ENCODE measurements around the gene NOS1. TPM values are rescaled to one million over a fixed set of nuclear protein-coding genes. Genes with fewer than 3 reads are reported as not detected.

The NOS1 gene
- total and polyA plus RNA-seq, 2 experiments from 2014 or later: 0.63 to 3.0 TPM

- TF ChIP-seq, protein P1, sequence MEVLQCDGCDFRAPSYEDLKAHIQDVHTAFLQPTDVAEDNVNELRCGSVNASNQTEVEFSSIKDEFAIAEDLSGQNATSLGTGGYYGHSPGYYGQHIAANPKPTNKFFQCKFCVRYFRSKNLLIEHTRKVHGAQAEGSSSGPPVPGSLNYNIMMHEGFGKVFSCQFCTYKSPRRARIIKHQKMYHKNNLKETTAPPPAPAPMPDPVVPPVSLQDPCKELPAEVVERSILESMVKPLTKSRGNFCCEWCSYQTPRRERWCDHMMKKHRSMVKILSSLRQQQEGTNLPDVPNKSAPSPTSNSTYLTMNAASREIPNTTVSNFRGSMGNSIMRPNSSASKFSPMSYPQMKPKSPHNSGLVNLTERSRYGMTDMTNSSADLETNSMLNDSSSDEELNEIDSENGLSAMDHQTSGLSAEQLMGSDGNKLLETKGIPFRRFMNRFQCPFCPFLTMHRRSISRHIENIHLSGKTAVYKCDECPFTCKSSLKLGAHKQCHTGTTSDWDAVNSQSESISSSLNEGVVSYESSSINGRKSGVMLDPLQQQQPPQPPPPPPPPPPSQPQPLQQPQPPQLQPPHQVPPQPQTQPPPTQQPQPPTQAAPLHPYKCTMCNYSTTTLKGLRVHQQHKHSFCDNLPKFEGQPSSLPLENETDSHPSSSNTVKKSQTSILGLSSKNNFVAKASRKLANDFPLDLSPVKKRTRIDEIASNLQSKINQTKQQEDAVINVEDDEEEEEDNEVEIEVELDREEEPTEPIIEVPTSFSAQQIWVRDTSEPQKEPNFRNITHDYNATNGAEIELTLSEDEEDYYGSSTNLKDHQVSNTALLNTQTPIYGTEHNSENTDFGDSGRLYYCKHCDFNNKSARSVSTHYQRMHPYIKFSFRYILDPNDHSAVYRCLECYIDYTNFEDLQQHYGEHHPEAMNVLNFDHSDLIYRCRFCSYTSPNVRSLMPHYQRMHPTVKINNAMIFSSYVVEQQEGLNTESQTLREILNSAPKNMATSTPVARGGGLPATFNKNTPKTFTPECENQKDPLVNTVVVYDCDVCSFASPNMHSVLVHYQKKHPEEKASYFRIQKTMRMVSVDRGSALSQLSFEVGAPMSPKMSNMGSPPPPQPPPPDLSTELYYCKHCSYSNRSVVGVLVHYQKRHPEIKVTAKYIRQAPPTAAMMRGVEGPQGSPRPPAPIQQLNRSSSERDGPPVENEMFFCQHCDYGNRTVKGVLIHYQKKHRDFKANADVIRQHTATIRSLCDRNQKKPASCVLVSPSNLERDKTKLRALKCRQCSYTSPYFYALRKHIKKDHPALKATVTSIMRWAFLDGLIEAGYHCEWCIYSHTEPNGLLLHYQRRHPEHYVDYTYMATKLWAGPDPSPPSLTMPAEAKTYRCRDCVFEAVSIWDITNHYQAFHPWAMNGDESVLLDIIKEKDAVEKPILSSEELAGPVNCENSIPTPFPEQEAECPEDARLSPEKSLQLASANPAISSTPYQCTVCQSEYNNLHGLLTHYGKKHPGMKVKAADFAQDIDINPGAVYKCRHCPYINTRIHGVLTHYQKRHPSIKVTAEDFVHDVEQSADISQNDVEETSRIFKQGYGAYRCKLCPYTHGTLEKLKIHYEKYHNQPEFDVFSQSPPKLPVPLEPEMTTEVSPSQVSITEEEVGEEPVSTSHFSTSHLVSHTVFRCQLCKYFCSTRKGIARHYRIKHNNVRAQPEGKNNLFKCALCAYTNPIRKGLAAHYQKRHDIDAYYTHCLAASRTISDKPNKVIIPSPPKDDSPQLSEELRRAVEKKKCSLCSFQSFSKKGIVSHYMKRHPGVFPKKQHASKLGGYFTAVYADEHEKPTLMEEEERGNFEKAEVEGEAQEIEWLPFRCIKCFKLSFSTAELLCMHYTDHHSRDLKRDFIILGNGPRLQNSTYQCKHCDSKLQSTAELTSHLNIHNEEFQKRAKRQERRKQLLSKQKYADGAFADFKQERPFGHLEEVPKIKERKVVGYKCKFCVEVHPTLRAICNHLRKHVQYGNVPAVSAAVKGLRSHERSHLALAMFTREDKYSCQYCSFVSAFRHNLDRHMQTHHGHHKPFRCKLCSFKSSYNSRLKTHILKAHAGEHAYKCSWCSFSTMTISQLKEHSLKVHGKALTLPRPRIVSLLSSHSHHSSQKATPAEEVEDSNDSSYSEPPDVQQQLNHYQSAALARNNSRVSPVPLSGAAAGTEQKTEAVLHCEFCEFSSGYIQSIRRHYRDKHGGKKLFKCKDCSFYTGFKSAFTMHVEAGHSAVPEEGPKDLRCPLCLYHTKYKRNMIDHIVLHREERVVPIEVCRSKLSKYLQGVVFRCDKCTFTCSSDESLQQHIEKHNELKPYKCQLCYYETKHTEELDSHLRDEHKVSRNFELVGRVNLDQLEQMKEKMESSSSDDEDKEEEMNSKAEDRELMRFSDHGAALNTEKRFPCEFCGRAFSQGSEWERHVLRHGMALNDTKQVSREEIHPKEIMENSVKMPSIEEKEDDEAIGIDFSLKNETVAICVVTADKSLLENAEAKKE (CRISPR knock-in tag; IDR thresholded peaks at IDR 0.05): no peak
Measured at GRCh38 chr12:117403586-117404139, 42.2 kb upstream of the NOS1 start (continued).

DNA sequence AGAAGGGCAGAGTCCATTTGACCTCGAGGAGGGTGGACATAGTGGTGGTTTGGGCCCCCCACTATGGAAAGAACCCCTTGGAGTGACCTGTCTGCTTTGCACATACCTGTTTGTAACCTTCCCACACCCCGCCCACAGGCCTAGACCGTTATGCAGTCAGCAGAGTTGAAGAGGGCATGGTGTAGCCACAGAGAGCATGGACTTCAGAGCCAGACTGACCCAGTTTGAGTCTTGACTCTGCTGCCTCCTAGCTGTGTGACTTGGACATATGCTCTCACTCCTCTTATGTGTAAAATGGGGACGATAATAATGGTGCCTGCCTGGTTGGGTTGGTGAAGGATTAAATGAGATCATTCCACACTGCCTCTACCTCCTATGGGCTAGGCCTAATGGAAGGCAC is 40.9 kb upstream of the NOS1 start:
- Histone ChIP-seq H3K4me1 (ENCODE audit: insufficient read depth) (no peaks in the 10 kb centered on the region), H3K4me2 (no peak overlapping the region), H2AFZ (no peak overlapping the region), H3K4me3 (no peak overlapping the region), H3F3A (replicated peaks; ENCODE audit: low read depth) (no peaks in the 10 kb centered on the region), H3K27me3 (ENCODE audit: insufficient read depth) (no peaks in the 10 kb centered on the region), H3K27ac (ENCODE audit: low read depth) (no peak overlapping the region), H3K9me2 (ENCODE audit: insufficient read depth) (no peaks in the 10 kb centered on the region), H3K79me2 (replicated peaks; ENCODE audit: insufficient read depth) (no peaks in the 10 kb centered on the region), H4K20me1 (replicated peaks; ENCODE audit: insufficient read depth) (no peaks in the 10 kb centered on the region), H3K36me3 (ENCODE audit: insufficient read depth) (no peaks in the 10 kb centered on the region)
- peak; percentile 70 for DNase-seq (ENCODE audit: low spot score)
- no peaks in the 10 kb centered on the region for H3K36me3 Mint-ChIP-seq (ENCODE audit: low read depth)
- no peak overlapping the region for H3K4me3 Mint-ChIP-seq
- H3K4me1 Mint-ChIP-seq: peaks cover 1% of the 10 kb centered on the region; the same call in 2 of the 3 replicates
- H3K27ac Mint-ChIP-seq: no peak overlapping the region
- H3K27me3 Mint-ChIP-seq (ENCODE audit: insufficient read depth, low read depth, poor library complexity): peaks cover 9% of the 10 kb centered on the region
- H3K9me3 Mint-ChIP-seq: peaks cover 3% of the 10 kb centered on the region; the same call in 1 of the 3 replicates
- peak; percentile 93 for ATAC-seq
- TF ChIP-seq, protein P2, sequence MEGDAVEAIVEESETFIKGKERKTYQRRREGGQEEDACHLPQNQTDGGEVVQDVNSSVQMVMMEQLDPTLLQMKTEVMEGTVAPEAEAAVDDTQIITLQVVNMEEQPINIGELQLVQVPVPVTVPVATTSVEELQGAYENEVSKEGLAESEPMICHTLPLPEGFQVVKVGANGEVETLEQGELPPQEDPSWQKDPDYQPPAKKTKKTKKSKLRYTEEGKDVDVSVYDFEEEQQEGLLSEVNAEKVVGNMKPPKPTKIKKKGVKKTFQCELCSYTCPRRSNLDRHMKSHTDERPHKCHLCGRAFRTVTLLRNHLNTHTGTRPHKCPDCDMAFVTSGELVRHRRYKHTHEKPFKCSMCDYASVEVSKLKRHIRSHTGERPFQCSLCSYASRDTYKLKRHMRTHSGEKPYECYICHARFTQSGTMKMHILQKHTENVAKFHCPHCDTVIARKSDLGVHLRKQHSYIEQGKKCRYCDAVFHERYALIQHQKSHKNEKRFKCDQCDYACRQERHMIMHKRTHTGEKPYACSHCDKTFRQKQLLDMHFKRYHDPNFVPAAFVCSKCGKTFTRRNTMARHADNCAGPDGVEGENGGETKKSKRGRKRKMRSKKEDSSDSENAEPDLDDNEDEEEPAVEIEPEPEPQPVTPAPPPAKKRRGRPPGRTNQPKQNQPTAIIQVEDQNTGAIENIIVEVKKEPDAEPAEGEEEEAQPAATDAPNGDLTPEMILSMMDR (conservative IDR thresholded peaks at IDR 0.05; ENCODE audit: low read depth in 2 of 2): peak; percentile 61 to 86
- TF ChIP-seq STAT1 (IDR thresholded peaks at IDR 0.05; ENCODE audit: unreplicated experiment): no peak
